HepG2 (cell line): ENCODE data around the gene LRRC3. TPM values are rescaled to one million over a fixed set of nuclear protein-coding genes. Genes with fewer than 3 reads are reported as not detected.

ENCODE experiments used
- FOSL1 ChIP-seq: sonication (generic); formaldehyde crosslinking; IDR thresholded peaks from 2 replicates; pipeline ENCODE4 v1.9.0; 2021; ENCODE audit warnings: missing genetic modification reagents, borderline replicate concordance
- HOXA9 ChIP-seq: sonication (generic); formaldehyde crosslinking; IDR thresholded peaks from 2 replicates; pipeline ENCODE4 v1.8.1; 2022; ENCODE audit warnings: missing genetic modification reagents, mild to moderate bottlenecking, moderate library complexity, borderline replicate concordance
- IRF2 ChIP-seq: IDR thresholded peaks from 2 replicates; pipeline ENCODE4 v1.6.1; 2018; ENCODE audit warnings: missing genetic modification reagents, missing compliant biosample characterization
- JUNB ChIP-seq: sonication (generic); formaldehyde crosslinking; IDR thresholded peaks from 2 replicates; pipeline ENCODE4 v1.8.0; 2022; ENCODE audit warnings: missing genetic modification reagents, mild to moderate bottlenecking, borderline replicate concordance
- NONO ChIP-seq, 2 experiments: fragments of 450-650 bp in 1 of 2; sonication (generic) in 1 of 2; formaldehyde crosslinking in 1 of 2; IDR thresholded peaks in 1 of 2; conservative IDR thresholded peaks in 1 of 2; 2 replicates each; pipeline versions ENCODE4 v1.6.1 to v1.8.0; 2017 to 2022; ENCODE audit warnings: mild to moderate bottlenecking in 1 of 2, missing genetic modification reagents in 1 of 2, moderate library complexity in 1 of 2
- NR1H2 ChIP-seq: sonication (generic); formaldehyde crosslinking; IDR thresholded peaks from 2 replicates; pipeline ENCODE4 v1.8.1; 2022; ENCODE audit warnings: low read depth, missing genetic modification reagents, borderline replicate concordance
- SMAD1 ChIP-seq: sonication (generic); formaldehyde crosslinking; IDR thresholded peaks from 2 replicates; pipeline ENCODE4 v1.4.0; 2020; ENCODE audit warnings: missing genetic modification reagents, low read depth, mild to moderate bottlenecking, borderline replicate concordance
- SSRP1 ChIP-seq: IDR thresholded peaks from 2 replicates; pipeline ENCODE4 v1.6.1; 2016; ENCODE audit warnings: control low read depth
- TRIM24 ChIP-seq: sonication (generic); formaldehyde crosslinking; IDR thresholded peaks from 2 replicates; pipeline ENCODE4 v1.8.0; 2022; ENCODE audit warnings: mild to moderate bottlenecking, missing genetic modification reagents
- XRCC5 ChIP-seq: fragments of 200-400 bp; formaldehyde crosslinking; optimal IDR thresholded peaks from 2 replicates; pipeline ENCODE3; 2017; ENCODE audit warnings: mild to moderate bottlenecking, low read length
- ZBTB7B ChIP-seq: sonication (generic); formaldehyde crosslinking; IDR thresholded peaks from 2 replicates; pipeline ENCODE4 v1.4.0; 2020; ENCODE audit warnings: missing genetic modification reagents
- ZC3H13 ChIP-seq: sonication (generic); formaldehyde crosslinking; IDR thresholded peaks from 2 replicates; pipeline ENCODE4 v1.8.1; 2023; ENCODE audit warnings: mild to moderate bottlenecking, missing genetic modification reagents, moderate library complexity
- ZFX ChIP-seq: sonication (generic); formaldehyde crosslinking; IDR thresholded peaks from 2 replicates; pipeline ENCODE4 v1.4.0; 2020; ENCODE audit warnings: mild to moderate bottlenecking, low read depth, missing genetic modification reagents, moderate library complexity
- ZNF260 ChIP-seq: sonication (generic); formaldehyde crosslinking; IDR thresholded peaks from 2 replicates; pipeline ENCODE4 v1.4.0; 2020; ENCODE audit warnings: missing genetic modification reagents, low read depth, mild to moderate bottlenecking, borderline replicate concordance
- ZNF510 ChIP-seq: sonication (generic); formaldehyde crosslinking; IDR thresholded peaks from 2 replicates; pipeline ENCODE4 v1.4.0; 2020; ENCODE audit warnings: low read depth, mild to moderate bottlenecking, missing genetic modification reagents
- ZNF563 ChIP-seq: sonication (generic); formaldehyde crosslinking; IDR thresholded peaks from 2 replicates; pipeline ENCODE4 v1.8.0; 2022; ENCODE audit warnings: mild to moderate bottlenecking, moderate library complexity, missing genetic modification reagents
- ZNF598 ChIP-seq: sonication (generic); formaldehyde crosslinking; IDR thresholded peaks from 2 replicates; pipeline ENCODE4 v1.5.1; 2020; ENCODE audit warnings: mild to moderate bottlenecking, missing genetic modification reagents, borderline replicate concordance
- polyA plus RNA-seq, 8 experiments: library from polyadenylated mRNA; depleted of rRNA in 3 of 8; stranded (reverse) in 7 of 8; unstranded in 1 of 8; fragments of >200 nt; fragmentation: Illumina TruSeq in 4 of 8; extraction: Trizol in 4 of 8; gene quantifications; 2 replicates each; pipeline versions ENCODE4 v1.2.1 to v1.2.3, GENCODE V29; 2011 to 2016; ENCODE audit warnings: low read depth in 4 of 8, missing spikeins in 1 of 8, mixed read lengths in 1 of 8; ENCODE audit not compliant: insufficient read depth in 1 of 8
- total RNA-seq, 5 experiments: library from RNA; depleted of rRNA; stranded (reverse); fragments of >200 nt; fragmentation: Illumina TruSeq; extraction: Trizol; gene quantifications; 2 replicates each; pipeline ENCODE4 v1.2.3, GENCODE V29; 2016; ENCODE audit warnings: low read depth in 1 of 5
- TF ChIP-seq, protein P1 (sequence below): IDR thresholded peaks from 2 replicates; pipeline ENCODE4 v1.6.1; 2016; ENCODE audit warnings: low read depth
- TF ChIP-seq, protein P2 (sequence below): conservative IDR thresholded peaks from 2 replicates; pipeline ENCODE4 v1.6.1; 2018; ENCODE audit warnings: missing genetic modification reagents
- TF ChIP-seq, protein P3 (sequence below): sonication (generic); formaldehyde crosslinking; IDR thresholded peaks from 2 replicates; pipeline ENCODE4 v1.5.0; 2020; ENCODE audit warnings: mild to moderate bottlenecking, missing genetic modification reagents, borderline replicate concordance
- TF ChIP-seq, protein P4 (sequence below): sonication (generic); formaldehyde crosslinking; IDR thresholded peaks from 2 replicates; pipeline ENCODE4 v1.9.0; 2021; ENCODE audit warnings: missing genetic modification reagents, mild to moderate bottlenecking, borderline replicate concordance
- TF ChIP-seq, protein P5 (sequence below): sonication (generic); formaldehyde crosslinking; IDR thresholded peaks from 2 replicates; pipeline ENCODE4 v1.4.0; 2020; ENCODE audit warnings: missing genetic modification reagents

The LRRC3 gene
- total and polyA plus RNA-seq, 2 of the 13 experiments (the other 11 are each of a cell fraction or from before 2014, with no cell fraction given), result 4.8 to 16.5 TPM

DNA sequence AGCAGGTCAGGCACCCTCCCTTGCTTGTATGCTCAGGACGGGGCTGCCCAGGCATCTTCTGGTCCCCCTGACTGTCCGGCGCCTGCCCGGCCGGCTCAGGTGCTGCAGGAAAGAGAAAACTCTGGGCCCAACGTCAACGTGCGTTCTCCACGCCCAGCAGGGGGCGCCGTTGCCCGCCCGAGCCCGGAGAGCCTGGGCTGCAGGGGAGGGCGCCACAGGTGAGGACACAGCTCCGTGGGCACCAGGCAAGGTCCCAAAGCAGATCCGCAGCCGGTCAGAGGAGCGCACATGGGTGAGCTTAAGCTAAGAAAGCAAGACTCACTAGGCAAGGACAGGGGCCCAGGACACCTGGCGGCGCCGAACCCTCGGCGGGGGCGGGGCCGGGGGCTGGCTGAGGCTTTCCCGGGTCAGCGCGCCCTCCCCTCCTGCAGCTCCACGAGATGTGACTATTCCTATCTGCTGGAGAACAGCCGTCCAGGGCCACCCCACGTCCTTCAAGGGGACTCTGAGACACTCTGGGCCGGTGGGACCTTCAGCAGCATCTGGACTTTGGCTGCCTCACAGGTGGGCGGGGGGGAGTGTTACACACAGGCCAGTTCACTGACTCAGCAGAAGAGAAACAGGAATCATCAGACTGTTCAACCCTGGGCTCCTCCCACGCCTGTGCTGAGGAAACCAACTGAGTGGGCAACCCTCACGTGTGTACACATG lies 55.4 kb downstream of the LRRC3 start (continued):
- TF ChIP-seq ZNF563 (peak; percentile 79), XRCC5 (peak; percentile 62), ZNF510 (CRISPR knock-in tag) (0 out of 2 replicates have a peak, but pooled peaks have one; percentile 52), SSRP1 (no peak), ZFX (peak; percentile 66), SMAD1 (CRISPR knock-in tag) (no peak), NR1H2 (0 out of 2 replicates have a peak, but pooled peaks have one; percentile 47), ZNF260 (no peak), IRF2 (peak; percentile 59; the same call in 1 of the 2 replicates), FOSL1 (CRISPR knock-in tag) (no peak), NONO (IDR thresholded peaks at IDR 0.05) (no peak), NONO (CRISPR knock-in tag; conservative IDR thresholded peaks at IDR 0.05) (peak; percentile 78), HOXA9 (CRISPR knock-in tag) (no peak), ZC3H13 (CRISPR knock-in tag) (no peak; the same call in 1 of the 2 replicates), ZBTB7B (CRISPR knock-in tag) (no peak), JUNB (CRISPR knock-in tag) (no peak), TRIM24 (no peak), ZNF598 (CRISPR knock-in tag) (peak; percentile 25; the same call in 1 of the 2 replicates)
- TF ChIP-seq, protein P1, sequence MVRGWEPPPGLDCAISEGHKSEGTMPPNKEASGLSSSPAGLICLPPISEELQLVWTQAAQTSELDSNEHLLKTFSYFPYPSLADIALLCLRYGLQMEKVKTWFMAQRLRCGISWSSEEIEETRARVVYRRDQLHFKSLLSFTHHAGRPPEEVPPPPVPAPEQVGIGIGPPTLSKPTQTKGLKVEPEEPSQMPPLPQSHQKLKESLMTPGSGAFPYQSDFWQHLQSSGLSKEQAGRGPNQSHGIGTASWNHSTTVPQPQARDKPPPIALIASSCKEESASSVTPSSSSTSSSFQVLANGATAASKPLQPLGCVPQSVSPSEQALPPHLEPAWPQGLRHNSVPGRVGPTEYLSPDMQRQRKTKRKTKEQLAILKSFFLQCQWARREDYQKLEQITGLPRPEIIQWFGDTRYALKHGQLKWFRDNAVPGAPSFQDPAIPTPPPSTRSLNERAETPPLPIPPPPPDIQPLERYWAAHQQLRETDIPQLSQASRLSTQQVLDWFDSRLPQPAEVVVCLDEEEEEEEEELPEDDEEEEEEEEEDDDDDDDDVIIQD (CRISPR knock-in tag), result no peak
- TF ChIP-seq, protein P2, sequence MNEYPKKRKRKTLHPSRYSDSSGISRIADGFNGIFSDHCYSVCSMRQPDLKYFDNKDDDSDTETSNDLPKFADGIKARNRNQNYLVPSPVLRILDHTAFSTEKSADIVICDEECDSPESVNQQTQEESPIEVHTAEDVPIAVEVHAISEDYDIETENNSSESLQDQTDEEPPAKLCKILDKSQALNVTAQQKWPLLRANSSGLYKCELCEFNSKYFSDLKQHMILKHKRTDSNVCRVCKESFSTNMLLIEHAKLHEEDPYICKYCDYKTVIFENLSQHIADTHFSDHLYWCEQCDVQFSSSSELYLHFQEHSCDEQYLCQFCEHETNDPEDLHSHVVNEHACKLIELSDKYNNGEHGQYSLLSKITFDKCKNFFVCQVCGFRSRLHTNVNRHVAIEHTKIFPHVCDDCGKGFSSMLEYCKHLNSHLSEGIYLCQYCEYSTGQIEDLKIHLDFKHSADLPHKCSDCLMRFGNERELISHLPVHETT (CRISPR knock-in tag), result 0 out of 2 replicates have a peak, but pooled peaks have one; percentile 44
- TF ChIP-seq, protein P3, sequence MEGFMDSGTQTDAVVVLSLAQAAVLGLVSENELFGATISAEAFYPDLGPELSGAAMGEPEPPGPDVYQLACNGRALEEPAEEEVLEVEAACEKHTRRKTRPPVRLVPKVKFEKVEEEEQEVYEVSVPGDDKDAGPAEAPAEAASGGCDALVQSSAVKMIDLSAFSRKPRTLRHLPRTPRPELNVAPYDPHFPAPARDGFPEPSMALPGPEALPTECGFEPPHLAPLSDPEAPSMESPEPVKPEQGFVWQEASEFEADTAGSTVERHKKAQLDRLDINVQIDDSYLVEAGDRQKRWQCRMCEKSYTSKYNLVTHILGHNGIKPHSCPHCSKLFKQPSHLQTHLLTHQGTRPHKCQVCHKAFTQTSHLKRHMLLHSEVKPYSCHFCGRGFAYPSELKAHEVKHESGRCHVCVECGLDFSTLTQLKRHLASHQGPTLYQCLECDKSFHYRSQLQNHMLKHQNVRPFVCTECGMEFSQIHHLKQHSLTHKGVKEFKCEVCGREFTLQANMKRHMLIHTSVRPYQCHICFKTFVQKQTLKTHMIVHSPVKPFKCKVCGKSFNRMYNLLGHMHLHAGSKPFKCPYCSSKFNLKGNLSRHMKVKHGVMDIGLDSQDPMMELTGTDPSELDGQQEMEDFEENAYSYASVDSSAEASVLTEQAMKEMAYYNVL (CRISPR knock-in tag), result 0 out of 2 replicates have a peak, but pooled peaks have one; percentile 30
- TF ChIP-seq, protein P4, sequence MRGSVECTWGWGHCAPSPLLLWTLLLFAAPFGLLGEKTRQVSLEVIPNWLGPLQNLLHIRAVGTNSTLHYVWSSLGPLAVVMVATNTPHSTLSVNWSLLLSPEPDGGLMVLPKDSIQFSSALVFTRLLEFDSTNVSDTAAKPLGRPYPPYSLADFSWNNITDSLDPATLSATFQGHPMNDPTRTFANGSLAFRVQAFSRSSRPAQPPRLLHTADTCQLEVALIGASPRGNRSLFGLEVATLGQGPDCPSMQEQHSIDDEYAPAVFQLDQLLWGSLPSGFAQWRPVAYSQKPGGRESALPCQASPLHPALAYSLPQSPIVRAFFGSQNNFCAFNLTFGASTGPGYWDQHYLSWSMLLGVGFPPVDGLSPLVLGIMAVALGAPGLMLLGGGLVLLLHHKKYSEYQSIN (CRISPR knock-in tag), result no peak
- TF ChIP-seq, protein P5, sequence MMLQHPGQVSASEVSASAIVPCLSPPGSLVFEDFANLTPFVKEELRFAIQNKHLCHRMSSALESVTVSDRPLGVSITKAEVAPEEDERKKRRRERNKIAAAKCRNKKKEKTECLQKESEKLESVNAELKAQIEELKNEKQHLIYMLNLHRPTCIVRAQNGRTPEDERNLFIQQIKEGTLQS (CRISPR knock-in tag), result no peak
